GM12878 (cell line): ENCODE data around the gene DPPA3. TPM values are rescaled to one million over a fixed set of nuclear protein-coding genes. Genes with fewer than 3 reads are reported as not detected.

ENCODE experiments used
- ATAC-seq: fragments of 200-7000 bp; cut with Tn5 transposase; 3 replicates; pipeline ENCODE4 v1.9.1; 2020; ENCODE audit warnings: mild to moderate bottlenecking, moderate library complexity
- BruUV-seq: library from RNA; stranded (reverse); fragments of 400-500 nt; replicated peaks from 2 replicates; lab custom pipeline; 2021; lab: Mats Ljungman, UMichigan
- CTCF ChIA-PET: fragments of 300-600 bp; sonication (Branson Sonifier 250); formaldehyde crosslinking; extraction: SDS; loops from one replicate; lab custom pipeline; 2021; ENCODE audit warnings: inconsistent platforms; lab: Yijun Ruan, JAX
- POLR2A ChIA-PET: fragments of 350-600 bp; formaldehyde crosslinking; extraction: SDS; loops from one replicate; lab custom pipeline; 2021; ENCODE audit warnings: inconsistent platforms; lab: Charles Lee
- RAD21 ChIA-PET: fragments of 300-600 bp; sonication (Branson Sonifier 250); formaldehyde crosslinking; loops from one replicate; lab custom pipeline; 2023; ENCODE audit warnings: antibody characterized with exemption; ENCODE audit not compliant: unreplicated experiment; lab: Charles Lee
- SMC1A ChIA-PET: fragments of 300-600 bp; sonication (Branson Sonifier 250); formaldehyde crosslinking; loops from one replicate; lab custom pipeline; 2023; ENCODE audit not compliant: unreplicated experiment, uncharacterized antibody; lab: Charles Lee
- DNase-seq: peaks from one replicate; pipeline ENCODE4 v3.0.0-alpha.2; 2011; ENCODE audit warnings: low read depth, low spot score
- FAIRE-seq: peaks from 3 replicates; lab custom pipeline; 2011; peaks lifted over from hg19 to GRCh38; lab: Jason Lieb, UNC
- H2AFZ ChIP-seq: 2 replicates; pipeline ENCODE4 v1.6.0; 2011; ENCODE audit warnings: low read depth, low read length, control low read depth; ENCODE audit not compliant: control insufficient read depth
- H3K27ac ChIP-seq: 2 replicates; pipeline ENCODE4 v1.5.1; 2011; ENCODE audit warnings: control low read depth; ENCODE audit not compliant: control insufficient read depth, insufficient read depth
- H3K27me3 ChIP-seq, 2 experiments: replicated peaks in 1 of 2; 2 replicates each; pipeline versions ENCODE4 v1.6.0 to v1.6.1; 2011; ENCODE audit warnings: low read length in 1 of 2; ENCODE audit not compliant: control insufficient read depth in 2 of 2, insufficient read depth in 2 of 2
- H3K36me3 ChIP-seq, 2 experiments: 2 replicates each; pipeline ENCODE4 v1.5.1; 2011; ENCODE audit warnings: low read length in 1 of 2; ENCODE audit not compliant: control insufficient read depth in 2 of 2, insufficient read depth in 2 of 2
- H3K4me1 ChIP-seq: 2 replicates; pipeline ENCODE4 v1.6.1; 2011; ENCODE audit warnings: mild to moderate bottlenecking, low read length, moderate library complexity, mixed read lengths; ENCODE audit not compliant: control insufficient read depth, insufficient read depth
- H3K4me2 ChIP-seq: 2 replicates; pipeline ENCODE4 v1.6.0; 2011; ENCODE audit warnings: control low read depth; ENCODE audit not compliant: control insufficient read depth, insufficient read depth
- H3K4me3 ChIP-seq: fragments of 200-600 bp; sonication (generic); 2 replicates; pipeline ENCODE4 v1.5.1; 2016
- H3K79me2 ChIP-seq: 2 replicates; pipeline ENCODE4 v1.6.0; 2011; ENCODE audit warnings: low read length; ENCODE audit not compliant: control insufficient read depth, insufficient read depth
- H3K9ac ChIP-seq: 2 replicates; pipeline ENCODE4 v1.8.0; 2011; ENCODE audit warnings: low read length, control low read depth, mixed read lengths; ENCODE audit not compliant: control insufficient read depth, insufficient read depth
- H3K9me3 ChIP-seq: replicated peaks from 3 replicates; pipeline ENCODE4 v1.5.1; 2011; ENCODE audit warnings: mild to moderate bottlenecking, low read length; ENCODE audit not compliant: control insufficient read depth, insufficient read depth
- H4K20me1 ChIP-seq: 2 replicates; pipeline ENCODE4 v1.6.0; 2011; ENCODE audit not compliant: control insufficient read depth, insufficient read depth
- FOS ChIP-seq: IDR thresholded peaks from 3 replicates; pipeline ENCODE4 v1.6.1; 2011; ENCODE audit warnings: borderline replicate concordance; ENCODE audit not compliant: insufficient read length; ENCODE audit errors: extremely low read depth
- GABPA ChIP-seq: IDR thresholded peaks from 2 replicates; pipeline ENCODE4 v1.6.1; 2014; ENCODE audit warnings: antibody characterized with exemption, low read depth, mild to moderate bottlenecking, inconsistent platforms
- KDM1A ChIP-seq: fragments of 200-600 bp; sonication (generic); IDR thresholded peaks from 2 replicates; pipeline ENCODE4 v1.6.1; 2016; ENCODE audit warnings: borderline replicate concordance
- LARP7 ChIP-seq: fragments of 450-650 bp; IDR thresholded peaks from 2 replicates; pipeline ENCODE4 v1.6.1; 2017; ENCODE audit warnings: mild to moderate bottlenecking
- MTA3 ChIP-seq: IDR thresholded peaks from 2 replicates; pipeline ENCODE4 v1.6.1; 2012; ENCODE audit warnings: low read length, inconsistent platforms, borderline replicate concordance
- MYB ChIP-seq: fragments of 150-350 bp; IDR thresholded peaks from 2 replicates; pipeline ENCODE4 v1.6.1; 2014; ENCODE audit warnings: mild to moderate bottlenecking, low read depth, low read length, borderline replicate concordance
- SRF ChIP-seq, 2 experiments: IDR thresholded peaks; 2 replicates each; pipeline ENCODE4 v1.6.1; 2011; ENCODE audit warnings: low read depth in 2 of 2, low read length in 2 of 2, mild to moderate bottlenecking in 1 of 2, moderate library complexity in 1 of 2
- WGBS: methylation state at CpG from one replicate; pipeline ENCODE4 v1.1.6; 2016; ENCODE audit warnings: low lambda C conversion rate; ENCODE audit not compliant: insufficient replicate concordance, insufficient coverage; ENCODE audit errors: missing lambda C conversion rate; 5-methylcytosine and 5-hydroxymethylcytosine counted together
- in situ Hi-C: fragments of 300-500 bp; cut with MboI; formaldehyde crosslinking; loops from 9 replicates; pipeline ENCODE4 v1.14.3; 2018; ENCODE audit warnings: mixed read lengths
- intact Hi-C: fragments of 100-400 bp; cut with micrococcal nuclease; formaldehyde crosslinking; loops from one replicate; pipeline ENCODE4 v1.14.2; 2022; ENCODE audit not compliant: unreplicated experiment
- polyA plus RNA-seq, 11 experiments: library from polyadenylated mRNA; depleted of rRNA in 4 of 11; unstranded in 6 of 11; stranded (reverse) in 5 of 11; fragments of >200 nt; fragmentation: Nextera tagmentation in 4 of 11; fragmentation: Illumina TruSeq in 1 of 11; extraction: Ambion mirVana in 4 of 11; extraction: Trizol in 1 of 11; gene quantifications; 1 replicate in 1 of 11; 2 replicates in 10 of 11; pipeline versions ENCODE4 v1.2.1 to v1.2.3, GENCODE V29; 2011 to 2016; ENCODE audit warnings: inconsistent platforms in 2 of 11, missing spikeins in 2 of 11, low read depth in 1 of 11
- total RNA-seq, 4 experiments: library from RNA; depleted of rRNA in 3 of 4; stranded (reverse); fragments of >200 nt in 3 of 4; fragmentation: Illumina TruSeq in 1 of 4; extraction: Trizol in 1 of 4; gene quantifications; 2 replicates each; pipeline versions ENCODE4 v1.2.1 to v1.2.3, GENCODE V29; 2013 to 2021
- TF ChIP-seq, protein P1 (sequence below): fragments of 450-650 bp; IDR thresholded peaks from 2 replicates; pipeline ENCODE4 v1.6.1; 2017; ENCODE audit warnings: mild to moderate bottlenecking
- TF ChIP-seq, protein P2 (sequence below): IDR thresholded peaks from 2 replicates; pipeline ENCODE4 v1.6.1; 2012; ENCODE audit warnings: low read length, inconsistent platforms
- TF ChIP-seq, protein P3 (sequence below): fragments of 450-650 bp; formaldehyde crosslinking; IDR thresholded peaks from 2 replicates; pipeline ENCODE4 v1.5.0; 2022; ENCODE audit warnings: mild to moderate bottlenecking, missing genetic modification characterization
- TF ChIP-seq, protein P4 (sequence below): fragments of 450-650 bp; IDR thresholded peaks from 2 replicates; pipeline ENCODE4 v1.6.1; 2016; ENCODE audit warnings: mild to moderate bottlenecking, moderate library complexity, borderline replicate concordance

Gene DPPA3
- total and polyA plus RNA-seq, 10 of the 15 experiments (the other 5 are each of a cell fraction or from before 2014, with no cell fraction given): 0.05 TPM; not detected in 9

DNA sequence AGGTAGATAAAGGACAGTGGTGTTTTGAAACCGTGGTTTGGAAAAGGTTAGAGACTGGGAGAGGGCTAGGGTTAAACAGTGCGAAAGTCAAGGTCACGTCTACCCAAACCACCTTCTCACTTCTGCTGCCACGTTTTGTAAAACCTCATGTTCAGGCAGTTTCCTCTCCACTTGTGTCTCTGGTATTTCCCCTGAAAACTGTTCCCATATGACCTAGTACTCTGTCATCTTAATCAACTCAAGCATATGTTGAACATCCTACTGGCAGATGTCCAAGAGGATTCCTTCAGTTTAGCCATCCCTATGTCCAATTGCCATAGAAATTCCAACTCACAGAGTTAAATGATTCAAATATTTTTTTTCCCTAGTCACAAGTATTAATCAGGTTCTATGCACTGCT lies 18.5 kb downstream of the DPPA3 start:
- no TSS peak for BruUV-seq
- in situ Hi-C loops (no loop called here), intact Hi-C loops (no loop called here)
- Histone ChIP-seq H3K4me1 (no peaks in the 10 kb centered on the region), H3K27me3 (no peaks in the 10 kb centered on the region; a peak in 1 of 4 replicates), H3K36me3 (no peaks in the 10 kb centered on the region), H2AFZ (no peak overlapping the region), H3K4me2 (no peak overlapping the region), H3K4me3 (no peak overlapping the region), H4K20me1 (no peaks in the 10 kb centered on the region), H3K27ac (no peak overlapping the region), H3K9me3 (no peaks in the 10 kb centered on the region), H3K79me2 (no peaks in the 10 kb centered on the region), H3K9ac (no peak overlapping the region)
- ChIA-PET SMC1A (no interaction called here), CTCF (no interaction called here), POLR2A (no interaction called here), RAD21 (no interaction called here)
- no peak for DNase-seq
- 13% methylated on average over 4 of the region's 4 CpGs for WGBS
- no peak for ATAC-seq
- no peak for FAIRE-seq
- TF ChIP-seq, protein P1, sequence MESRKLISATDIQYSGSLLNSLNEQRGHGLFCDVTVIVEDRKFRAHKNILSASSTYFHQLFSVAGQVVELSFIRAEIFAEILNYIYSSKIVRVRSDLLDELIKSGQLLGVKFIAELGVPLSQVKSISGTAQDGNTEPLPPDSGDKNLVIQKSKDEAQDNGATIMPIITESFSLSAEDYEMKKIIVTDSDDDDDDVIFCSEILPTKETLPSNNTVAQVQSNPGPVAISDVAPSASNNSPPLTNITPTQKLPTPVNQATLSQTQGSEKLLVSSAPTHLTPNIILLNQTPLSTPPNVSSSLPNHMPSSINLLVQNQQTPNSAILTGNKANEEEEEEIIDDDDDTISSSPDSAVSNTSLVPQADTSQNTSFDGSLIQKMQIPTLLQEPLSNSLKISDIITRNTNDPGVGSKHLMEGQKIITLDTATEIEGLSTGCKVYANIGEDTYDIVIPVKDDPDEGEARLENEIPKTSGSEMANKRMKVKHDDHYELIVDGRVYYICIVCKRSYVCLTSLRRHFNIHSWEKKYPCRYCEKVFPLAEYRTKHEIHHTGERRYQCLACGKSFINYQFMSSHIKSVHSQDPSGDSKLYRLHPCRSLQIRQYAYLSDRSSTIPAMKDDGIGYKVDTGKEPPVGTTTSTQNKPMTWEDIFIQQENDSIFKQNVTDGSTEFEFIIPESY: no peak
- TF ChIP-seq, protein P2, sequence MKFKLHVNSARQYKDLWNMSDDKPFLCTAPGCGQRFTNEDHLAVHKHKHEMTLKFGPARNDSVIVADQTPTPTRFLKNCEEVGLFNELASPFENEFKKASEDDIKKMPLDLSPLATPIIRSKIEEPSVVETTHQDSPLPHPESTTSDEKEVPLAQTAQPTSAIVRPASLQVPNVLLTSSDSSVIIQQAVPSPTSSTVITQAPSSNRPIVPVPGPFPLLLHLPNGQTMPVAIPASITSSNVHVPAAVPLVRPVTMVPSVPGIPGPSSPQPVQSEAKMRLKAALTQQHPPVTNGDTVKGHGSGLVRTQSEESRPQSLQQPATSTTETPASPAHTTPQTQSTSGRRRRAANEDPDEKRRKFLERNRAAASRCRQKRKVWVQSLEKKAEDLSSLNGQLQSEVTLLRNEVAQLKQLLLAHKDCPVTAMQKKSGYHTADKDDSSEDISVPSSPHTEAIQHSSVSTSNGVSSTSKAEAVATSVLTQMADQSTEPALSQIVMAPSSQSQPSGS: no peak
- TF ChIP-seq, protein P3, sequence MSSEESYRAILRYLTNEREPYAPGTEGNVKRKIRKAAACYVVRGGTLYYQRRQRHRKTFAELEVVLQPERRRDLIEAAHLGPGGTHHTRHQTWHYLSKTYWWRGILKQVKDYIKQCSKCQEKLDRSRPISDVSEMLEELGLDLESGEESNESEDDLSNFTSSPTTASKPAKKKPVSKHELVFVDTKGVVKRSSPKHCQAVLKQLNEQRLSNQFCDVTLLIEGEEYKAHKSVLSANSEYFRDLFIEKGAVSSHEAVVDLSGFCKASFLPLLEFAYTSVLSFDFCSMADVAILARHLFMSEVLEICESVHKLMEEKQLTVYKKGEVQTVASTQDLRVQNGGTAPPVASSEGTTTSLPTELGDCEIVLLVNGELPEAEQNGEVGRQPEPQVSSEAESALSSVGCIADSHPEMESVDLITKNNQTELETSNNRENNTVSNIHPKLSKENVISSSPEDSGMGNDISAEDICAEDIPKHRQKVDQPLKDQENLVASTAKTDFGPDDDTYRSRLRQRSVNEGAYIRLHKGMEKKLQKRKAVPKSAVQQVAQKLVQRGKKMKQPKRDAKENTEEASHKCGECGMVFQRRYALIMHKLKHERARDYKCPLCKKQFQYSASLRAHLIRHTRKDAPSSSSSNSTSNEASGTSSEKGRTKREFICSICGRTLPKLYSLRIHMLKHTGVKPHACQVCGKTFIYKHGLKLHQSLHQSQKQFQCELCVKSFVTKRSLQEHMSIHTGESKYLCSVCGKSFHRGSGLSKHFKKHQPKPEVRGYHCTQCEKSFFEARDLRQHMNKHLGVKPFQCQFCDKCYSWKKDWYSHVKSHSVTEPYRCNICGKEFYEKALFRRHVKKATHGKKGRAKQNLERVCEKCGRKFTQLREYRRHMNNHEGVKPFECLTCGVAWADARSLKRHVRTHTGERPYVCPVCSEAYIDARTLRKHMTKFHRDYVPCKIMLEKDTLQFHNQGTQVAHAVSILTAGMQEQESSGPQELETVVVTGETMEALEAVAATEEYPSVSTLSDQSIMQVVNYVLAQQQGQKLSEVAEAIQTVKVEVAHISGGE (CRISPR knock-in tag): no peak
- no peak for TF ChIP-seq LARP7
- no peak for TF ChIP-seq MYB
- TF ChIP-seq FOS: no peak
- TF ChIP-seq MTA3: no peak
- TF ChIP-seq GABPA: no peak
- TF ChIP-seq, protein P4, sequence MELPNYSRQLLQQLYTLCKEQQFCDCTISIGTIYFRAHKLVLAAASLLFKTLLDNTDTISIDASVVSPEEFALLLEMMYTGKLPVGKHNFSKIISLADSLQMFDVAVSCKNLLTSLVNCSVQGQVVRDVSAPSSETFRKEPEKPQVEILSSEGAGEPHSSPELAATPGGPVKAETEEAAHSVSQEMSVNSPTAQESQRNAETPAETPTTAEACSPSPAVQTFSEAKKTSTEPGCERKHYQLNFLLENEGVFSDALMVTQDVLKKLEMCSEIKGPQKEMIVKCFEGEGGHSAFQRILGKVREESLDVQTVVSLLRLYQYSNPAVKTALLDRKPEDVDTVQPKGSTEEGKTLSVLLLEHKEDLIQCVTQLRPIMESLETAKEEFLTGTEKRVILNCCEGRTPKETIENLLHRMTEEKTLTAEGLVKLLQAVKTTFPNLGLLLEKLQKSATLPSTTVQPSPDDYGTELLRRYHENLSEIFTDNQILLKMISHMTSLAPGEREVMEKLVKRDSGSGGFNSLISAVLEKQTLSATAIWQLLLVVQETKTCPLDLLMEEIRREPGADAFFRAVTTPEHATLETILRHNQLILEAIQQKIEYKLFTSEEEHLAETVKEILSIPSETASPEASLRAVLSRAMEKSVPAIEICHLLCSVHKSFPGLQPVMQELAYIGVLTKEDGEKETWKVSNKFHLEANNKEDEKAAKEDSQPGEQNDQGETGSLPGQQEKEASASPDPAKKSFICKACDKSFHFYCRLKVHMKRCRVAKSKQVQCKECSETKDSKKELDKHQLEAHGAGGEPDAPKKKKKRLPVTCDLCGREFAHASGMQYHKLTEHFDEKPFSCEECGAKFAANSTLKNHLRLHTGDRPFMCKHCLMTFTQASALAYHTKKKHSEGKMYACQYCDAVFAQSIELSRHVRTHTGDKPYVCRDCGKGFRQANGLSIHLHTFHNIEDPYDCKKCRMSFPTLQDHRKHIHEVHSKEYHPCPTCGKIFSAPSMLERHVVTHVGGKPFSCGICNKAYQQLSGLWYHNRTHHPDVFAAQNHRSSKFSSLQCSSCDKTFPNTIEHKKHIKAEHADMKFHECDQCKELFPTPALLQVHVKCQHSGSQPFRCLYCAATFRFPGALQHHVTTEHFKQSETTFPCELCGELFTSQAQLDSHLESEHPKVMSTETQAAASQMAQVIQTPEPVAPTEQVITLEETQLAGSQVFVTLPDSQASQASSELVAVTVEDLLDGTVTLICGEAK: no peak
- no peak for TF ChIP-seq KDM1A
- TF ChIP-seq SRF (IDR thresholded peaks at IDR 0.05; ENCODE audit: low read depth in 2 of 2, low read length in 2 of 2): no peak
